Measurements from ENCODE around the gene TPST1. TPM values are rescaled to one million over a fixed set of nuclear protein-coding genes. Genes with fewer than 3 reads are reported as not detected.

Gene TPST1
- total and polyA plus RNA-seq, 2 of the 8 experiments (the other 6 are each of a cell fraction or from before 2014, with no cell fraction given) = 8.2 to 18.4 TPM

- no peak for TF ChIP-seq USF2 (IDR thresholded peaks at IDR 0.05; ENCODE audit: low read length)
- TF ChIP-seq FOSL1 (IDR thresholded peaks at IDR 0.05; ENCODE audit: insufficient read depth, low read depth, low read length) = no peak
- no peak for TF ChIP-seq PHF8 (conservative IDR thresholded peaks at IDR 0.05; ENCODE audit: low read depth, low read length)
- TF ChIP-seq KDM5A (IDR thresholded peaks at IDR 0.05; ENCODE audit: low read length) = no peak
Measured at GRCh38 chr7:66304536-66304935, 99.4 kb downstream of the TPST1 start (continued).

Data from H1 (cell line).